ENCODE results near the gene CTDSPL. TPM values are rescaled to one million over a fixed set of nuclear protein-coding genes. Genes with fewer than 3 reads are reported as not detected.

The CTDSPL gene
- total and polyA plus RNA-seq, 2 of the 13 experiments (the other 11 are each of a cell fraction or from before 2014, with no cell fraction given): 26.1 to 142 TPM

GRCh38 chr3:37930495-37930894, 68.8 kb downstream of the CTDSPL start (continued):
- TF ChIP-seq KLF12 (CRISPR knock-in tag; IDR thresholded peaks at IDR 0.05; ENCODE audit: borderline replicate concordance) (no peak), HDAC1 (CRISPR knock-in tag; IDR thresholded peaks at IDR 0.05) (no peak), NR1H2 (CRISPR knock-in tag; IDR thresholded peaks at IDR 0.05; ENCODE audit: borderline replicate concordance, low read depth) (no peak), RNF219 (CRISPR knock-in tag; IDR thresholded peaks at IDR 0.05) (no peak), ZNF775 (CRISPR knock-in tag; IDR thresholded peaks at IDR 0.05; ENCODE audit: borderline replicate concordance) (no peak), ERF (CRISPR knock-in tag; IDR thresholded peaks at IDR 0.05) (no peak), ZNF382 (CRISPR knock-in tag; IDR thresholded peaks at IDR 0.05; ENCODE audit: borderline replicate concordance) (no peak), TGIF2 (CRISPR knock-in tag; IDR thresholded peaks at IDR 0.05) (no peak), ZBTB7A (CRISPR knock-in tag; IDR thresholded peaks at IDR 0.05) (no peak), ZBTB10 (CRISPR knock-in tag; IDR thresholded peaks at IDR 0.05; ENCODE audit: borderline replicate concordance) (no peak)
- TF ChIP-seq, protein P1, sequence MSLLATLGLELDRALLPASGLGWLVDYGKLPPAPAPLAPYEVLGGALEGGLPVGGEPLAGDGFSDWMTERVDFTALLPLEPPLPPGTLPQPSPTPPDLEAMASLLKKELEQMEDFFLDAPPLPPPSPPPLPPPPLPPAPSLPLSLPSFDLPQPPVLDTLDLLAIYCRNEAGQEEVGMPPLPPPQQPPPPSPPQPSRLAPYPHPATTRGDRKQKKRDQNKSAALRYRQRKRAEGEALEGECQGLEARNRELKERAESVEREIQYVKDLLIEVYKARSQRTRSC (CRISPR knock-in tag; IDR thresholded peaks at IDR 0.05; ENCODE audit: low read depth): no peak

Data from HepG2 (cell line).